ENCODE data around the gene ITGA3. TPM values are rescaled to one million over a fixed set of nuclear protein-coding genes. Genes with fewer than 3 reads are reported as not detected.

The ITGA3 gene
- total RNA-seq, 1 experiment from 2014 or later, result 22.5 TPM

- Histone ChIP-seq H3K23ac (ENCODE audit: insufficient read length, low read depth, low read length) (no peak overlapping the region), H3K27me3 (ENCODE audit: insufficient read depth, low read length) (no peaks in the 10 kb centered on the region; the same call in 1 of the 2 replicates), H3T11ph (ENCODE audit: low read length) (no peak overlapping the region), H4K20me1 (ENCODE audit: control insufficient read depth, insufficient read depth, insufficient read length) (no peaks in the 10 kb centered on the region), H2AK5ac (ENCODE audit: insufficient read length, low read length) (no peak overlapping the region), H2BK15ac (ENCODE audit: low read depth, low read length) (no peak overlapping the region), H4K8ac (replicated peaks; ENCODE audit: insufficient read length, low read depth, low read length) (no peak overlapping the region), H4K5ac (ENCODE audit: insufficient read length, low read depth, low read length) (no peak overlapping the region), H3K23me2 (ENCODE audit: insufficient read length, low read depth, low read length, poor library complexity, severe bottlenecking) (no peaks in the 10 kb centered on the region), H3K56ac (ENCODE audit: insufficient read length, low read depth, low read length) (no peak overlapping the region), H2BK12ac (ENCODE audit: insufficient read length, low read depth, low read length) (no peak overlapping the region), H4K91ac (ENCODE audit: insufficient read length, low read depth, low read length) (no peak overlapping the region), H2AFZ (ENCODE audit: low read length) (no peak overlapping the region), H3K4me2 (ENCODE audit: insufficient read depth, insufficient read length, low read length) (no peak overlapping the region), H2BK20ac (ENCODE audit: low read depth, low read length, poor library complexity, severe bottlenecking) (no peak overlapping the region), H3K4ac (ENCODE audit: low read depth, low read length) (no peak overlapping the region), H3K18ac (ENCODE audit: insufficient read length, low read depth, low read length) (no peak overlapping the region), H3K79me1 (ENCODE audit: insufficient read depth, low read depth, low read length, poor library complexity, severe bottlenecking) (no peaks in the 10 kb centered on the region), H3K9ac (ENCODE audit: extremely low read depth, insufficient read length, low read length) (no peak overlapping the region), H2BK5ac (ENCODE audit: insufficient read length, low read length) (no peak overlapping the region), H3K27ac (ENCODE audit: insufficient read length, low read depth, low read length) (no peak overlapping the region), H3K79me2 (ENCODE audit: insufficient read depth, low read length) (no peaks in the 10 kb centered on the region), H3K9me3 (ENCODE audit: control insufficient read depth, low read depth, low read length) (no peaks in the 10 kb centered on the region), H2BK120ac (ENCODE audit: low read depth, low read length, poor library complexity, severe bottlenecking) (no peak overlapping the region), H3K4me1 (ENCODE audit: insufficient read depth, low read length) (peaks cover 9% of the 10 kb centered on the region; the same call in 1 of the 2 replicates), H3K14ac (ENCODE audit: insufficient read depth, low read length) (no peak overlapping the region)
- no peak for TF ChIP-seq CTCF (conservative IDR thresholded peaks at IDR 0.05)
- DNase-seq, result no peak
- Mint-ChIP-seq H3K9me3 (no peaks in the 10 kb centered on the region; a peak in 1 of 5 replicates), H3K4me1 (peaks cover 16 to 26% of the 10 kb centered on the region in 2 experiments), H3K27ac (no peak overlapping the region; a peak in 1 of 7 replicates), H3K36me3 (ENCODE audit: insufficient read depth in 1 of 3, low read depth in 3 of 3) (peaks cover 0 to 12% (median 2%) of the 10 kb centered on the region in 3 experiments; a peak in 3 of 7 replicates), H3K4me3 (no peak overlapping the region), H3K27me3 (ENCODE audit: low read depth) (peaks cover 32% of the 10 kb centered on the region)
- no CpG with 5 or more reads among the region's 7 CpGs for WGBS (ENCODE audit: extremely low coverage, insufficient read length, low lambda C conversion rate)
Observed at GRCh38 chr17:50113624-50114320, 57.9 kb downstream of the ITGA3 start.
